ENCODE measurements around the gene FAM111A.

The FAM111A gene

DNA sequence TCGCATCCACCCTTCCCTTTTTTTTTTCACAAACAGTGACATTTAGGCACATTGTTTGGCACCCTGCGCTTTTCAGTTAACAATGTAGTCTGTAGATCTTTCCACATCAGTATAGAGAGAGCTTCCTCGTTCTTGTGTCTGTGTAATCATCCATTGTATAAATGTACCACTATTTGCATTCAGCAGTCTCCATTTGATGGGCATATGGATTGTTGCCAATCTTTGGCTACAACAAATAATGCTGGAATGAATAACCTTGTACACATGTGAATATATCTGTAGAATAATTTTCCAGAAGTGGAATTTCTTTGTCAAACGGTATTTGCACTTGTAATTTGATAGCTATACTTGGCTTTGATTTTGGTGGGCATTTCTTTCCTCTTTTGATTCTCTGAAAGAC, 52.9 kb downstream of the FAM111A start:
- no peak overlapping the region for H3K9ac ChIP-seq (ENCODE audit: low read depth, low read length)
- H3K27me3 ChIP-seq (ENCODE audit: insufficient read depth, low read length, poor library complexity) = no peaks in the 10 kb centered on the region
- H3K4me2 ChIP-seq (ENCODE audit: insufficient read depth, low read length) = no peak overlapping the region
- no peak overlapping the region for H3K27ac ChIP-seq (ENCODE audit: low read length)
- no peaks in the 10 kb centered on the region for H3K4me1 ChIP-seq (ENCODE audit: insufficient read depth, low read length)
- no peak for DNase-seq
- H3K36me3 ChIP-seq (ENCODE audit: insufficient read depth, low read length) = no peaks in the 10 kb centered on the region; the same call in 1 of the 2 replicates
- no peak overlapping the region for H2AFZ ChIP-seq (ENCODE audit: low read depth, low read length)
- no peaks in the 10 kb centered on the region for H3K9me3 ChIP-seq (ENCODE audit: insufficient read depth, low read length, severe bottlenecking)
- no peak overlapping the region for H3K4me3 ChIP-seq (ENCODE audit: low read depth in 1 of 2, low read length in 2 of 2)
- no peaks in the 10 kb centered on the region for H4K20me1 ChIP-seq (ENCODE audit: insufficient read depth, low read length)
- no peak for ATAC-seq (ENCODE audit: insufficient read depth, low read depth)
- no peak for TF ChIP-seq EZH2 (IDR thresholded peaks at IDR 0.05; ENCODE audit: borderline replicate concordance, low read depth, low read length, severe bottlenecking)
- TF ChIP-seq, protein P1, sequence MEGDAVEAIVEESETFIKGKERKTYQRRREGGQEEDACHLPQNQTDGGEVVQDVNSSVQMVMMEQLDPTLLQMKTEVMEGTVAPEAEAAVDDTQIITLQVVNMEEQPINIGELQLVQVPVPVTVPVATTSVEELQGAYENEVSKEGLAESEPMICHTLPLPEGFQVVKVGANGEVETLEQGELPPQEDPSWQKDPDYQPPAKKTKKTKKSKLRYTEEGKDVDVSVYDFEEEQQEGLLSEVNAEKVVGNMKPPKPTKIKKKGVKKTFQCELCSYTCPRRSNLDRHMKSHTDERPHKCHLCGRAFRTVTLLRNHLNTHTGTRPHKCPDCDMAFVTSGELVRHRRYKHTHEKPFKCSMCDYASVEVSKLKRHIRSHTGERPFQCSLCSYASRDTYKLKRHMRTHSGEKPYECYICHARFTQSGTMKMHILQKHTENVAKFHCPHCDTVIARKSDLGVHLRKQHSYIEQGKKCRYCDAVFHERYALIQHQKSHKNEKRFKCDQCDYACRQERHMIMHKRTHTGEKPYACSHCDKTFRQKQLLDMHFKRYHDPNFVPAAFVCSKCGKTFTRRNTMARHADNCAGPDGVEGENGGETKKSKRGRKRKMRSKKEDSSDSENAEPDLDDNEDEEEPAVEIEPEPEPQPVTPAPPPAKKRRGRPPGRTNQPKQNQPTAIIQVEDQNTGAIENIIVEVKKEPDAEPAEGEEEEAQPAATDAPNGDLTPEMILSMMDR (IDR thresholded peaks at IDR 0.05; ENCODE audit: borderline replicate concordance, extremely low read depth, low read length, poor library complexity, severe bottlenecking) = no peak
- H3K79me2 ChIP-seq (ENCODE audit: insufficient read depth, low read length) = no peaks in the 10 kb centered on the region

DNA sequence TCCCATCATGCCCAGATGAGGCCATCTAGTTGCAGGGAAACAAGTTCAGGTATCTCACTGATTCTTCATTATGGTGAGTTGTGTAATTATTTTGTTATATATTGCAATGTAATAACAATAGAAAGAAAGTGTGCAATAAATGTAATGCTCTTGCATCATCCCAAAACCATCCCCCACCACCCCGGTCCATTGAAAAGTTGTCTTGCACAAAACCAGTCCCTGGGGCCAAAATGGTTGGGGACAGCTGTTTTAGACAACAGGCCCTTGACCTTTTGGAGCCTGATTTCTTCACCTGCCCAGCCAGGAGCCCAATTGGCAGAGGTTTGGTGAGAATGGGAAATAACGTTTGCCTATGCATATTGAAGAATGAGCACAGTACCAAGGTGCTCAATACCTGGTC, 54.1 kb downstream of the FAM111A start:
- TF ChIP-seq, protein P1 (IDR thresholded peaks at IDR 0.05; ENCODE audit: borderline replicate concordance, extremely low read depth, low read length, poor library complexity, severe bottlenecking) = no peak
- TF ChIP-seq EZH2 (IDR thresholded peaks at IDR 0.05; ENCODE audit: borderline replicate concordance, low read depth, low read length, severe bottlenecking) = no peak
- Histone ChIP-seq H3K4me1 (ENCODE audit: insufficient read depth, low read length) (no peaks in the 10 kb centered on the region), H3K9ac (ENCODE audit: low read depth, low read length) (no peak overlapping the region), H3K79me2 (ENCODE audit: insufficient read depth, low read length) (no peaks in the 10 kb centered on the region), H3K4me3 (ENCODE audit: low read depth in 1 of 2, low read length in 2 of 2) (no peak overlapping the region), H4K20me1 (ENCODE audit: insufficient read depth, low read length) (no peaks in the 10 kb centered on the region), H3K36me3 (ENCODE audit: insufficient read depth, low read length) (no peaks in the 10 kb centered on the region; the same call in 1 of the 2 replicates), H3K9me3 (ENCODE audit: insufficient read depth, low read length, severe bottlenecking) (no peaks in the 10 kb centered on the region), H3K27ac (ENCODE audit: low read length) (no peak overlapping the region), H3K27me3 (ENCODE audit: insufficient read depth, low read length, poor library complexity) (no peaks in the 10 kb centered on the region), H3K4me2 (ENCODE audit: insufficient read depth, low read length) (no peak overlapping the region), H2AFZ (ENCODE audit: low read depth, low read length) (no peak overlapping the region)
- ATAC-seq (ENCODE audit: insufficient read depth, low read depth) (no peak), DNase-seq (no peak)

DNA sequence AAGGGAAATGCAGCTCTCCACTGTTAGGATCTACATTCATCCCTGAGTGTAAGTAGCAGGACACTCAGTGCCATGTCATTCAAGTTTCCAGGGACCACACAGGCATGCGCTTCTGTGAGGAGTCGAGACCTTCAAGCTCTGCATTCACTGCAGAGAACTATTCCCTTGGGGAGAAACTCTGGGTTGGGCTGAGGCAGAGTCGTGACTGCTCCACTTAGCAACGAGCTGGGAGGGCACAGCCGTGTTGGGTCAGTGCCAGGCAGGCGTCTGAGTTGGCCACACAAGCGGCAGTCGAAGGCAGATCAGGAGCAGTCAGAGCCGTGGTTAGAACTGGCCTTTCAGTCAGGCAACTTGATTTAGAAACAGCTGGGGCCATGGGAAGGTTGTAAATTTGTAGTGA, 55.3 kb downstream of the FAM111A start:
- Histone ChIP-seq H3K36me3 (ENCODE audit: insufficient read depth, low read length) (no peaks in the 10 kb centered on the region; the same call in 1 of the 2 replicates), H3K4me3 (ENCODE audit: low read depth in 1 of 2, low read length in 2 of 2) (no peak overlapping the region), H3K27ac (ENCODE audit: low read length) (no peak overlapping the region), H3K9me3 (ENCODE audit: insufficient read depth, low read length, severe bottlenecking) (no peaks in the 10 kb centered on the region), H3K4me1 (ENCODE audit: insufficient read depth, low read length) (no peaks in the 10 kb centered on the region), H3K79me2 (ENCODE audit: insufficient read depth, low read length) (no peaks in the 10 kb centered on the region), H2AFZ (ENCODE audit: low read depth, low read length) (no peak overlapping the region), H3K9ac (ENCODE audit: low read depth, low read length) (no peak overlapping the region), H3K27me3 (ENCODE audit: insufficient read depth, low read length, poor library complexity) (no peaks in the 10 kb centered on the region), H4K20me1 (ENCODE audit: insufficient read depth, low read length) (no peaks in the 10 kb centered on the region), H3K4me2 (ENCODE audit: insufficient read depth, low read length) (no peak overlapping the region)
- ATAC-seq (ENCODE audit: insufficient read depth, low read depth) (no peak), DNase-seq (no peak)
- TF ChIP-seq, protein P1 (IDR thresholded peaks at IDR 0.05; ENCODE audit: borderline replicate concordance, extremely low read depth, low read length, poor library complexity, severe bottlenecking) = no peak
- TF ChIP-seq EZH2 (IDR thresholded peaks at IDR 0.05; ENCODE audit: borderline replicate concordance, low read depth, low read length, severe bottlenecking) = no peak

DNA sequence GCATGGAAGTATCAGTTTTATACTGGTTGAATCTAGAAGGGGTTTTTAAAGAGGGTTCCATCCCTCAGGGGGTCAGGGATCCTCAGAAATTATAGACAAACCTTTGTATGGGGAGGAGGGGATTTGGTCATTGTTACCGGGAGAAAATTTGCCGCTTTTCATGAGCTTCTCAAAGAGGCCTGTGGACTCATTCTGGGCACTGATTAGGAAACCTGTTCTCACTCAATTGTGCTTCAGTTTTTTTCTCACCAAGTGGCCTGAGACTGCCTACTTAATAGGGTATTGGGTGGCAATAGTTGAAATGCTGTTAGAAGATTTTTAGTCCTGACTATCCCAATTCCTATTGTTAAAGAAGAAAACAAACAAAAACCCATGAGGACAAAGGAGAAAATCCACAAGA, 56.1 kb downstream of the FAM111A start:
- DNase-seq (no peak), ATAC-seq (ENCODE audit: insufficient read depth, low read depth) (no peak)
- TF ChIP-seq, protein P1 (IDR thresholded peaks at IDR 0.05; ENCODE audit: borderline replicate concordance, extremely low read depth, low read length, poor library complexity, severe bottlenecking) = no peak
- no peak for TF ChIP-seq EZH2 (IDR thresholded peaks at IDR 0.05; ENCODE audit: borderline replicate concordance, low read depth, low read length, severe bottlenecking)
- H3K4me3 ChIP-seq (ENCODE audit: low read depth in 1 of 2, low read length in 2 of 2) = no peak overlapping the region
- no peaks in the 10 kb centered on the region for H3K27me3 ChIP-seq (ENCODE audit: insufficient read depth, low read length, poor library complexity)
- no peak overlapping the region for H3K4me2 ChIP-seq (ENCODE audit: insufficient read depth, low read length)
- no peak overlapping the region for H2AFZ ChIP-seq (ENCODE audit: low read depth, low read length)
- no peaks in the 10 kb centered on the region for H3K4me1 ChIP-seq (ENCODE audit: insufficient read depth, low read length)
- H3K9ac ChIP-seq (ENCODE audit: low read depth, low read length) = no peak overlapping the region
- no peaks in the 10 kb centered on the region for H4K20me1 ChIP-seq (ENCODE audit: insufficient read depth, low read length)
- no peaks in the 10 kb centered on the region for H3K9me3 ChIP-seq (ENCODE audit: insufficient read depth, low read length, severe bottlenecking)
- no peak overlapping the region for H3K27ac ChIP-seq (ENCODE audit: low read length)
- H3K79me2 ChIP-seq (ENCODE audit: insufficient read depth, low read length) = no peaks in the 10 kb centered on the region
- H3K36me3 ChIP-seq (ENCODE audit: insufficient read depth, low read length) = no peaks in the 10 kb centered on the region; the same call in 1 of the 2 replicates

Data from DND-41 (cell line).